IPS DF 19.7 (cell line): ENCODE results near the gene GNRHR.
"Not testable (repeated sequence)": the region's sequence is repeated elsewhere in the genome, so short reads cannot be mapped to it uniquely, and the experiment has no call there.

ENCODE experiments used
- DNase-seq: peaks from one replicate; pipeline ENCODE4 v3.0.0-alpha.2; 2013; ENCODE audit warnings: low read depth, low spot score

GNRHR gene, protein sequence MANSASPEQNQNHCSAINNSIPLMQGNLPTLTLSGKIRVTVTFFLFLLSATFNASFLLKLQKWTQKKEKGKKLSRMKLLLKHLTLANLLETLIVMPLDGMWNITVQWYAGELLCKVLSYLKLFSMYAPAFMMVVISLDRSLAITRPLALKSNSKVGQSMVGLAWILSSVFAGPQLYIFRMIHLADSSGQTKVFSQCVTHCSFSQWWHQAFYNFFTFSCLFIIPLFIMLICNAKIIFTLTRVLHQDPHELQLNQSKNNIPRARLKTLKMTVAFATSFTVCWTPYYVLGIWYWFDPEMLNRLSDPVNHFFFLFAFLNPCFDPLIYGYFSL

DNA sequence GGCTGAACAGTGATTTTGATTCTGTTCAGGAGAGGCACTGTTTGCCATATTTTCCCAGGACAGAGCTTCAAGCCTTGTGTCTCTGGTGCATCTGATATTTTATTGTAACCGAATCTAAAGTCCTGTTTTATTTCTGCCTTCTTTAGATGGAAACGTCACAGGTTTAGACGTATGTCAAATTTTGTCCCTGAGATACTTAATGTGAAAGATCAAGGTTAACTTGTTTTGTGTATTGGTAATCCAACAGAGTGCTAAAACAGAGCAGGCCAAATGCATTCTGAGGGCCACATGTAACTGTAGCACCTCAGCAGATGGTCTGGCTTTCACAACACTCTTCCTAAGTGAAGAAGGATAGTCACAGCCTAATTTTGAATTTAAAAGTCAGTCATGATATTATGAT lies at the start of gene GNRHR:
GNRHR (minus strand) TSS at position 101 of the 400 bp plus-strand sequence; CDS start at position 48, 53 bp downstream.
- DNase-seq = no peak

DNA sequence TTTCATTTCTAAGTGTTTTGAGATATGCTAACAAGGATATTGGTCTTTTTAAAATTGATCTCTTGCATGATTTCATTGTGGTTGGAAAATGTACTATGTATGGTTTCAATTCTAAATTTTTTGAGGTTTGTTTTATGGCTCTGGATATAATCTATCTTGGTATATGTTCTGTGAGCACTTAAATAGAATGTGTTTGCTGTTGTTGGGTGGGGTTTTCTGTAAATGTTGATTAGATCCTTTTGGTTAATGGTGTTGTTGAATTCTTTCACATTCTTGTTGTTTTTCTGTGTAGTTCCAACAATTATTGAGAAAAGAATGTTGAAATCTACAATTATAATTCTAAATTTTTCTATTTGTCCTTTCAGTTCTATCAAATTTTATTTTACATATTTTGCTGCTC lies 42.6 kb upstream of the GNRHR start:
- DNase-seq = no peak

DNA sequence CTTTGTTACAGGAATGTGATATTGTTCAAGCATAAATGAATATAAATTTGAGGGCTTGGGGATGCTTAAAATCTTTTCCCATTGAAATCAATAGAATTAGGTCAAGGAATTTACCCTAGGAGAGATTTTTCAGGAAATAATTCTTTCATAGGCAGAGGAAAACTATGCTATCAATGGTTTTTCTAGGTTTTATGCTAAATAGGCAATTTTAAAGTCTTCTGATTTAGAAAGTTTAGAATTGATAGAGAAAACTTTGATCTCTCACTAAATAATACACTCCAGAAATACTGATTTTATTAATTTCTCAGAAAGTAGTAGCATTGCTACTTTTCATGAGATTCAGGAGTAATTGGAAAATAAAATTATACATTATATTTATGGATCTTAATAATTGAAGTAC lies 36.5 kb upstream of the GNRHR start:
- DNase-seq = no peak

DNA sequence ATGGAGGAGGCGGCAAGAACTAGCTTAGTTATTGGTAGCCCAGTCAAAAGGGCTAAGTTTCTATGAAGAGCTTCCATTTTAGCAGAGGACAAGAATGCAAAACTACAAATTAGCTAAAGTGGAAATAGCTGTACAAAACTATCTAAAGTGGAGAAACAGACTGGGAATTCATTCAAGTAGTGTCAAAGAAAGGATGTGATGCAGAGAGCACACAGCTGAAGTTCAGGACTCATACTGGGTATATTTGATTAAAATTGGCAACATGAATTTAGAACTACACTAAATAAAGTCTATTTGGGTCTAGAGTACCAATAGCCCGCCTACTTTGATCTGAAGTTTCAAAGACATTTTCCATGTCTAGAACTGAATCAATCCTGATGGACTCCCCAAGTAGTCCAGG lies 33.1 kb upstream of the GNRHR start:
- DNase-seq = no peak

DNA sequence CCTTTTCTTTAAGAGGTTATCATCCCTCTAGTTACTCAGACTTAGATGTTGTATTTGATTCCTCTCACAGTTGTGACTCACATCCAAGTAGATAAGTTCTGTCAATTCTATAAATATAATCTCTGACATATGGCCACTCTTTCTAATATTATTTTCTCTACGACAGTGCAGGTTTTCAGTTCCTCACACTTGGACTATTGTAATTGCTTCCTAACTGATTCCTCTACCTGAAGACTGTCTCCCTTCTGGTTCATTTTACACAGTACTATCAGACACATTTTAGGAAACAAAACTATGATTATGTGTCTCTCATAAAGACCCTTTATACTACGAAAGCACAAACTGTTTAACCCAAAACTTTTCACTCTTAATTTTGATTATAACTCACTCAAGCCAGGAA lies 31.3 kb upstream of the GNRHR start:
- DNase-seq = no peak

DNA sequence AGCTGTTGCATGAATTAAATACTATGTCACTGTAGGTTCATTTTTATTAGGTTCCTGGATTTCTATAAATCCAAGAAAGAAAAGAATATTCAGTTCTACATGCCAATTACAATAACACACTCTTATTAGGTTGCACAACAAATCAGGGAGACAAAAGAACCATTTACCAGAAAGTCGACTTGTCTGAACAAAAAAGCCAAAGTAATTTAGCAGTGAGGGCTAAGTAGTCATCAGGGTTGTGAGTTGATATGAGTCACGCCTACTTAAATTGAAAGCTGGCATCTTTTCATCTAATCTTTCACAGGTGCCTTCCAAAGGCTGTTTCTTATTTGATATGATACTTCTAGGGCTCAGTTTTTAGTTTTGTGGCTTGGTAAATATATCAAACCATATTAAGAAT lies 25.4 kb upstream of the GNRHR start:
- no peak for DNase-seq

DNA sequence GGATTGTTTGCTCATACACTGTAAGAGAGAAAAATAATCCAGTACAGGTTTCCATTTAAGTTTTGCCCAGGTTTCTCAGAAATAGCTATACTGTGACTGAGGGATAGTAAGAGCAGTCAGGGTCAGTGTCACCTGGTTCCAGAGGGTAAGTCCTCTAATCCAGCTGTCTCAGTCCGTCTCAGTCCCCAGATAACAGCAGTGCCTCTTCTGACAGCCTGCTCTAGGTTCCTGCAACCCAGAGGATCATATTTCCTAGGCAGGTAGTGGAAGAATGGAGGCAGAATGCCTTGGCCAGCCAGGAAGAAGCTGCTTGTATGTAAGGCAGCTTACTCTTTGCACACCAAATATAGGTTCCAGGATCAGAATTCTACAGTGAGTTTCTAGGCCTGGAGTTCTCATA lies 22.6 kb upstream of the GNRHR start:
- no peak for DNase-seq

DNA sequence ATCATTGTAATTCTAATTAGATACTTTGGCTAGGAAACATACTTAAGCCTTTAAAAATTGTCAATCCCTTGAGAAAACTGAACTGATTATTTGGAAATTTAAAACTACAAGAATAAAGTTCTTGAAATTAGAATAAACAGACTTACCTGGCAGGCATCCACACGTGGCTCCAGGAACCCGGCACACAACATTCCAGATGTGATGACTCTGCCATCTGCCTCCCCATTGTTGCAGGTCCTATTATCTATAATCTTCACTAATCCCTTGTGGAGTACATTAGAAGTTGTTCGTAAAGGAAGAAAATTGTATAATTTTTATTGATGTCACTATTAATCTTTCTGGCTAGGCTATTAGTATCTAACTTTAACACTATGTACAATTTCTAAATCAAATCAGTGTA lies 16.2 kb upstream of the GNRHR start:
- DNase-seq = no peak

DNA sequence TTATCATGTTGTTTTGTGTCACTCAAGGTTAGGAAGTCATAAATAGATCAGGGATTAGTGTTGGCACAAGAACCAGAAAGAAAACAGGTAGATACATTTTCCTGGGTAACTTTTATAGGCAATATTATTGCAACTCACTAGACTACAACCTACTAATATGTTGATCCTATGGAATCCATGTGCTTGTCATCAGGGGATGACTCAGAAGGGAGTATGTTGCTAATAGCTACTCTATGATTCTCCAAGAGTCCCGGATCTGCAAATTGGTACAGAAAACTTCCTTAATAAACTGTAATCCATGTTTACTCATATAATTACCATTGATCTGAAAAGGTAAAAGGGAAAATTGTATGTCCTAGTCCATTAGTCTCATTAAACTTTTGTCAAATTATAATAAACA lies 11.7 kb upstream of the GNRHR start:
- no peak for DNase-seq

DNA sequence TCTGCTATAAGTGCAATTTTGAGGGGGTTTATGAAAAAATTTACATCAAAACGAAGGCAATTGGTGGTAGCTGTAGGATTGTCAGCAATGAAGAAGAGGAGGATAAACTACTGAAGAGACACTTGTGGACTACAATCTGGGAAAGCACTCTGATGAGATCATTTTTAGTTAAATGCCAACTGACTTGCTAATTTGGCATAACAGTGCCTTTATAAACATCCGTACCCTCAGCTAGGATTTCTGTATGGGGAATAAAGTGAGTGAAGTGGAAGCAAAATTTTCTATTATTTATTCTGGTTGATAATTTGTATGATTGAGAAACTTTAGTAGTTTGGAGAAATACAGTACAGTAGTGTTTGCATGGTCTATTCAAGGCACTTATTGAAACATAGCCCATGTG lies 11.2 kb upstream of the GNRHR start:
- no peak for DNase-seq

DNA sequence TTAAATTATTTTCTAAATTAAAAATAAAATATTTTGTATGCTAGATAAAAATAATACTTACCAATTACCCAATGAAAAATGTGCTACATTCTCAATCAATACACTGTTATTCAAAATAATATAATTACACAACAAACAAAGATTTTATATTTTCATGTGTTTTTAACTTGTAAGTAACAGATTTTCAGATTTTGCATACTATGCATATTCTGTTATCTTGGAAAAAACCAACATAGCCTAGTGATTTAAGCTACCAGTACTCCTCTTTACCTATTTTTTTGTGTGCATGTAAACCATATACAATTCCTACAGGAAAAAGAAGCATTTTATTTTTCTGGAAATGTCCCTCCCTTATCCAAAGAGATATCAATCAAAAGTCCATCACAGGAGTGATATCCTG lies 10.0 kb upstream of the GNRHR start:
- DNase-seq = no peak

DNA sequence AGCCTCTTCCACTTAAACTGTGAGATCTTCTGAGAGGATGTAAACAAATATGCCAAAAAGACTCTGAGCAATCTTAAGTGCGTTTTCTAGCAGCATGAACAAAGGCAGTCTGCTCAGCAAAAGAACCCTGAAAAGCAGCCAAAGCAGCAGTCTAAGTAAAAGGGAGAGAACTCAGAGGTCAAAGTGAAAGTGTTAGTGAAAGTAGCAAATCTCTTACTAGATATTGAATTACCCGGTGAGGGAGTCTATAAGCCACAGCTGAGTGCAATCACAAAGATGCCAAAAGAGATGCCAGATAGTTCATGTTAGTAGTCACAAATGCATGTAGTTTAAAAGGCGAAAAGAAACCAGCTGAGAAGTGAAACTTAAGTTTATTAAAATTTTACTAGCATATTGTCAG lies 7.9 kb upstream of the GNRHR start:
- DNase-seq = no peak

DNA sequence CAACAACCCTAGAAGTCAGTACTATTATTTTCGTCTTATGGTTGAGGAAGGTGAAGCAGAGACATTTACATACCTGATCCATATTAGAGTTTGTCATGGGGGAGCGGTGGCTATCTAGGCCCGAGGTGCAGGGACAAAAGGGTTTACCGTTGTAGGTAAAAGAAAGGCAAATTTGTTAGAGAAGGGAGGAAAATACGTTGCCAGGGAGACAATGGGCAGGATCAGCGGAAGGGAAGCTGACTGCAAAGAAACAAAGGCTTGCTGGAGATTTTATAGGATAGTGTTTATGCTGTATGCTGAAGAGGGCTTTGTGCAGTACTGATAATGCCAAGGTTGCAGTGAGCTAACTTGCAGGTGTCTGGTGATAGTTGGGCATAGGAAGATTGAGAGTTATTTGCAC lies 2.8 kb upstream of the GNRHR start:
- DNase-seq = not testable (repeated sequence)

DNA sequence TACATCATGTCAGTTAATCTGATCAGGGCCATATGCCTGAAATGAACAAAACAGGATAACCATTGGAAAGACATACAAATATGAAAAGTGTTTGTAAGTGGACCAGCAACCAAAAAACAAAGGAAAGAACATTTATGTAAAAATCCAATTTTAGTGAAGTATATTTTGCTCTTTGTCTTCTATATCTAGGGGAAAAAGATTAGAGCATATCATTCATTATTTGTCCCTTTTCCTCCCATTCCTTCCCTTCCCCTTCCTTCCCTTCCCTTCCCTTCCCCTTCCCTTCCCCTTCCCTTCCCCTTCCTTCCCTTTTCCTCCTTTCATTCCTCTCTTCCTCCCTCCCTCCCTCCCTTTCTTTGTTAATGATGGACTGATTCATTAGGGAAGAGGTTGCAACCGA lies 1.8 kb upstream of the GNRHR start:
- no peak for DNase-seq

DNA sequence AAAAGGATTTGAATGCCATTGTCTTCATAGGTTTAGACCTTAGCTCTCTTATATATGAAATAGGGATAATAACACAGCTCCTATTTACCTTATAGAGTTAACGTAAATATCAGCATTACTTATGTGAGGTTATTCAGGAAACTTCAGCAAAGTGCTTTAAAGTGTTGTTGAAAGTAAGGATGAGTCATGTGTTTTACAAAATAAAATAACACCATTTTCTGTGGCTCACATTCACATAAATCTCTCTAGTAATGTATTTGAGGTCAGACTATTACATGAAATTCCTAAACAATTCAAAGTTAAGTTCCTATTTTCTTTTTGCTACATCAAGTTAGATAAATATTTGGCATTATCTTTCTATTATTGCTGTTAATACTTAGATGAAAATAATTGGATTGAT lies 2.9 kb downstream of the GNRHR start:
- DNase-seq = no peak

DNA sequence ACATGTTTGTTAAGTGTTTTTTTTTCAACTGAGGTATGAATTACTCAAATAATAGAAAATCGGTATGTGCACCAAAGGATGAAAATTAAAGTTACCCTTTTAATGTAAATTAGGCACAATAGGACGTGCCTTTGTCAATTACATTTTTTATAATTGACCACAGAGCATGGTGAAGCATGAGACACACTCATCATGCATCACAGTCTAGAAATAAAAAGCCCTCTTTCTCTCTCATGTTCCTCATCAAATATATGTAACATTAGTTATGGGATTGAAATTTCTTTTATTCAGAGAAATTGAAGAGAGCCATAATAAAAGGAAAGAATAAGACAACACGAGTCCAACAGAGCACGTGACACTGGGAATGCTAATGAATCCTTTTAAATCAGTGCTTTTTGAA lies 3.5 kb downstream of the GNRHR start:
- DNase-seq = no peak

DNA sequence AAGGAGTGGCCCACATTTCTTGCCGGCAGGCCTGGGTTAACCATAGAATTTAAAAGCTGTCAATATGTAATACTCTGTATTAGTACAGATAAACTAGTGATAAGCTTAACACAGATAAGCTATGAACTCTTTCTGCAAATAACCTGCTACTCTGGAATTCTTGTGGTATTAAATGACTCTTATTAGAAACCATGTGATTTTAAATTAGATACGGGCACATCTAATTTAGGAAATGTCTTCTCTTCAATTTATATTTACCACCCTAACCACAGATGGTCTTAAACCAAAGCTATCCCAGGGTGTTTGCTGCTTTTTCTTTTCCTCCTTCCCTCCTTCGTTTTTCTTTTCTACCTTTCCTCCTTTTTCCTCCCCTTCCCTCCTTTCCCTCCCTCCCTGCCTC lies 4.9 kb downstream of the GNRHR start:
- no peak for DNase-seq

DNA sequence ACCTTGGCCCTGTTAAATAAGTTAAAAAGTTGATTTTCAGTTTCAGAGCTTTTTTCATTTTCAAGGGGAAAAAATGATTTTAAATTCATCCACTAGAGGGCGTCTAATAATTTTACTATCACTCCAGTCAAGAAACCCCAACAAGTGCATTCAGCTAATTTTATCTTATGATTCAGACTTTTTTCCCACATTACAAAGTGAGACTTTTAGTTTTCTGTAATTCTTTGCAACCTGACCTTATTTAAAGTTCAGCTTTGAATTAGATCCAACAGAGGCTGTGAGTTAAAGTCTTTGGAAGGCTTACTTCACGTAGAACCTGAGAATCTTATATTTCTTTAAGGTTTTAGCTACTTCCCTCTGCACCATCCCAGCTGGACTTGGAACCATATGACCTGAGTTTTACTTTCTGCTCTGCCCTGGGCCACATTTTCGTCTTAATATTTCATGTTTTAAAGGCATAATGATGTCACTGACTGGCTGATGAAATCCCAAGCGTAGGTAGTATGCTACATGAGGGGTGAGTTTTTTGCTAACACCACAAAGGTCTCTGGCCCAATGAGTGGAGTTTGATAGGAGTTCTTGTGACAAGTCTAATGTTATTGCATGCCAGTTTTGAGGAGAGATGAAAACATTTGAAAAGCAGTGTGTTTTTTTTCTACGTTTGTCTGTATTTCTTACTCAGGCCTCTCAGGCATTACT lies 7.2 kb downstream of the GNRHR start:
- no peak for DNase-seq

DNA sequence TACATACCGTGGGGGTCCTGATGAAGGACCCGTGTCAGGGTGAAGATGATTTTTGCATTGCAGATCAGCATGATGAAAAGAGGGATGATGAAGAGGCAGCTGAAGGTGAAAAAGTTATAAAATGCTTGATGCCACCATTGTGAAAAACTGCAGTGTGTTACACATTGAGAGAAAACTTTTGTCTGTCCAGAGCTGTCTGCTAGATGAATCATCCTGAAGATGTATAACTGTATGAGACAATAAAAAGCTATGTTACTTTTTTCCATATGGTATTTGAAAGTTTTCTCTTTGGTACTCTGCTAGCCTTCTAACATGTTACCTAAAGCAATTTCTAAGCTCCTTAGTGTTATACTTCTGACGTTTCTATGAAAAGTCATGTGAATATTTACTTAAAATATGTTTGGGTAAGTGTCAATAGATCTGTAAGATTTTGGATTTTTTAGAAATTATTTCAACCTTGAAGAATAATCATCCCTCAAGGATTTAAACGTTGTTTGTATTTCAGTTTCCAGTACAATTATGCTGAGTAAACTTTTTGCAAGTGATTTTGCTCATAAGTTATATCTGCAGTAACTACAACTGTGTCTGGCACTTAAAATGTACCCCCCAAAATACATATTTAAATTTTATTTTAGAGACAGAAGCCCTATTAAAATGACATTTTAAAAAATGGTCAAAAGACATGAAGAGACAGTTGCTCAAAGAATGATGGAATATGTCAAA lies 9.5 kb downstream of the GNRHR start:
- DNase-seq = no peak

DNA sequence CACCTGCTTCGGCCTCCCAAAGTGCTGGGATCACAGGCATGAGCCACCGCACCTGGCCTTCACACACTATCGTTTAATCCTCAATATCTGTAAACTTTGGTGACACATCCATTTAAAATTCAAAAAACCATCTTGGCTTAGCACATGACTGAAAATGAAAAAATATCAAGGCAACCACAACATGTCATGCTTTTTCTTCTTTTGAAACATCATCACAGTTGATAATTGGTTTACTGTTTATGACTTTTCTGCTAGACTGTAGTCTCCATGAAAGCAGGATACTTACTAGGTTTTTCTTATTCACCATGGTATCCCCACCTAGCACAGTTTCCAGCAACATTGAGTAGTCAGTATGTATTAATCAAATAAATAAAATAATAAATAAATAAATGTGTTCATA lies 11.0 kb downstream of the GNRHR start:
- no peak for DNase-seq

DNA sequence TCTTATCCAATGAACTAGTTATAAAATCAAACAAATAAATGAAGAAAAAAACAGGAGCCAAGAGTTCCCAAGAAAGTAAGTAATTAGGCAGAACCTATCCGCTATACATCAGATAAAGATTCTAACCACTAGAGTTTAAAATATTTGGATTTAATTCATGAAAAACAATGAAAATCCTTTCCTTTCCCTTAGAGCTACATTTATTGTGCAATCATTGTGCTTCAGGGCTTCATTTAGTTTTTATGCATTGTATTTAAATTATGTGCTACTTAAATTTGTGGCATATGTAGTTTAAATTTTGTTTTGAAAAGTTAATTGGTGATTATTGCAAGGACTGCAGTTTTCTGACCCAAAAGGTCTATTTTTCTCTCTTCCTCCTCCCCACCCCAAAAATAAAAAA lies 17.9 kb downstream of the GNRHR start:
- no peak for DNase-seq

DNA sequence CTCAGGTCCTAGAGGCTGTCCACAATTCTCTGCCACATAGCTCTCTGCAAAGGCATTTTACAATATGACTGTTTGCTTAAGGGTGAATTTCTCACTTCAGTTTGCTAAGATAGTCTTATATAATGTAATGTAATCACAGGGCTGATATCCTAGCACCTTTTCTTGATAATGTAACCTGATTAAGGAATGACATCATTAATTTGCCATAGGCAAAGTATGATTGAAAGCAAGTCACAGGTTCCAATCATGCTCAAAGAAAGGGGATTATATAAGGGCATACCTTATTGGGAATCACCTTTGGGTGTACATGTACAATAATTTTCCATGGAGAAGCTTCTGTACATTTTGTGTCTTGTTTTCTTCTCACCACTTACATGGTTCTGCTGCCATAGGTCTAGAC lies 18.9 kb downstream of the GNRHR start:
- DNase-seq = no peak

DNA sequence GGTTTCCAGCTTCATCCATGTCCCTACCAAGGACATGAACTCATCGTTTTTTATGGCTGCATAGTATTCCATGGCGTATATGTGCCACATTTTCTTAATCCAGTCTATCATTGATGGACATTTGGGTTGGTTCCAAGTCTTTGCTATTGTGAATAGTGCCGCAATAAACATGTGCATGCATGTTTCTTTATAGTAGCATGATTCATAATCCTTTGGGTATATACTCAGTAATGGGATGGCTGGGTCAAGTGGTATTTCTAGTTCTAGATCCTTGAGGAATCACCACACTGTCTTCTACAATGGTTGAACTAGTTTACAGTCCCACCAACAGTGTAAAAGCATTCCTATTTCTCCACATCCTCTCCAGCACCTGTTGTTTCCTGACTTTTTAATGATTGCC lies 23.7 kb downstream of the GNRHR start:
- not testable (repeated sequence) for DNase-seq
